H1 (cell line): Measurements from ENCODE around the gene ERFE. TPM values are rescaled to one million over a fixed set of nuclear protein-coding genes. Genes with fewer than 3 reads are reported as not detected.

Experiments
- BACH1 ChIP-seq: IDR thresholded peaks from 2 replicates; pipeline ENCODE4 v1.6.1; 2012; ENCODE audit warnings: low read length, improper control_type of control experiment
- GABPA ChIP-seq: IDR thresholded peaks from 2 replicates; pipeline ENCODE4 v1.6.1; 2011; ENCODE audit warnings: mild to moderate bottlenecking, low read length, moderate library complexity, borderline replicate concordance; ENCODE audit not compliant: insufficient read depth
- JUN ChIP-seq: IDR thresholded peaks from 2 replicates; pipeline ENCODE4 v1.6.1; 2011; ENCODE audit warnings: low read depth, mild to moderate bottlenecking, improper control_type of control experiment, low read length
- SIN3A ChIP-seq, 2 experiments: IDR thresholded peaks in 1 of 2; conservative IDR thresholded peaks in 1 of 2; 2 replicates each; pipeline ENCODE4 v1.6.1; 2011 to 2012; ENCODE audit warnings: low read length in 2 of 2, improper control_type of control experiment in 1 of 2, low read depth in 1 of 2, mild to moderate bottlenecking in 1 of 2
- TAF1 ChIP-seq: IDR thresholded peaks from 2 replicates; pipeline ENCODE4 v1.6.1; 2011; ENCODE audit warnings: mild to moderate bottlenecking, low read depth, low read length
- TCF12 ChIP-seq: IDR thresholded peaks from 2 replicates; pipeline ENCODE4 v1.6.1; 2011; ENCODE audit warnings: low read depth, mild to moderate bottlenecking, low read length
- polyA plus RNA-seq, 7 experiments: library from polyadenylated mRNA; depleted of rRNA in 3 of 7; stranded (reverse) in 5 of 7; unstranded in 2 of 7; fragments of >200 nt in 5 of 7; fragments of 200-250 nt in 2 of 7; gene quantifications; 1 replicate in 5 of 7; 2 replicates in 1 of 7; 4 replicates in 1 of 7; pipeline versions ENCODE4 v1.2.1 to v1.2.3, GENCODE V29; 2011 to 2013; ENCODE audit warnings: missing spikeins in 2 of 7, mixed read lengths in 2 of 7
- total RNA-seq: library from RNA; stranded (reverse); fragmentation: NEBNext Ultra II Directional; extraction: Animal tissue kit (Norgen Biotek cat#: 25700); gene quantifications from 2 replicates; pipeline ENCODE4 v1.2.1, GENCODE V29; 2021

The ERFE gene
- total and polyA plus RNA-seq, 2 of the 8 experiments (the other 6 are each of a cell fraction or from before 2014, with no cell fraction given): 2.5 to 3.6 TPM

- TF ChIP-seq SIN3A (conservative IDR thresholded peaks at IDR 0.05 in 1 of 2, IDR thresholded peaks at IDR 0.05 in 1 of 2; ENCODE audit: low read depth in 1 of 2, low read length in 2 of 2): no peak
- TF ChIP-seq TCF12: no peak
- no peak for TF ChIP-seq JUN
- TF ChIP-seq GABPA: no peak
- no peak for TF ChIP-seq BACH1
- no peak for TF ChIP-seq TAF1
Observed at GRCh38 chr2:238202326-238203093, 43.7 kb downstream of the ERFE start (continued).
